Keratinocyte (primary cell): Measurements from ENCODE around the gene OSBPL5. TPM values are rescaled to one million over a fixed set of nuclear protein-coding genes. Genes with fewer than 3 reads are reported as not detected.

Experiments
- DNase-seq: peaks from one replicate; pipeline ENCODE4 v3.0.0-alpha.2; 2011; ENCODE audit warnings: low read depth, missing footprints, low spot score
- FAIRE-seq: peaks from 2 replicates; lab custom pipeline; 2011; peaks lifted over from hg19 to GRCh38; lab: Jason Lieb, UNC
- H2AFZ ChIP-seq: 2 replicates; pipeline ENCODE4 v1.6.0; 2012; ENCODE audit warnings: low read length, control low read depth, inconsistent platforms; ENCODE audit not compliant: control insufficient read depth
- H3K27ac ChIP-seq: 2 replicates; pipeline ENCODE4 v1.5.1; 2011; ENCODE audit warnings: low read length; ENCODE audit not compliant: control insufficient read depth, insufficient read depth
- H3K27me3 ChIP-seq: 3 replicates; pipeline ENCODE4 v1.6.0; 2011; ENCODE audit warnings: low read length; ENCODE audit not compliant: control insufficient read depth, insufficient read depth; ENCODE audit errors: extremely low read depth
- H3K36me3 ChIP-seq, 2 experiments: 2 replicates in 1 of 2; 3 replicates in 1 of 2; pipeline ENCODE4 v1.5.1; 2011; ENCODE audit warnings: low read length in 2 of 2, mild to moderate bottlenecking in 1 of 2; ENCODE audit not compliant: control insufficient read depth in 2 of 2, insufficient read depth in 2 of 2; ENCODE audit errors: extremely low read depth in 1 of 2
- H3K4me1 ChIP-seq: 3 replicates; pipeline ENCODE4 v1.5.1; 2011; ENCODE audit warnings: low read length; ENCODE audit not compliant: control insufficient read depth, insufficient read depth; ENCODE audit errors: extremely low read depth
- H3K4me2 ChIP-seq: 3 replicates; pipeline ENCODE4 v1.6.0; 2011; ENCODE audit warnings: low read depth, low read length; ENCODE audit not compliant: control insufficient read depth, insufficient read depth; ENCODE audit errors: extremely low read depth
- H3K4me3 ChIP-seq, 3 experiments: fragments of 200-600 bp in 1 of 3; sonication (generic) in 1 of 3; 2 replicates in 2 of 3; 3 replicates in 1 of 3; pipeline ENCODE4 v1.5.1; 2011 to 2016; ENCODE audit warnings: low read length in 3 of 3, mild to moderate bottlenecking in 3 of 3, control low read depth in 2 of 3, inconsistent platforms in 1 of 3, low read depth in 1 of 3, mixed read lengths in 1 of 3, mixed run types in 1 of 3, moderate library complexity in 1 of 3; ENCODE audit not compliant: control insufficient read depth in 2 of 3, insufficient read depth in 2 of 3; ENCODE audit errors: extremely low read depth in 1 of 3
- H3K79me2 ChIP-seq: 2 replicates; pipeline ENCODE4 v1.6.0; 2012; ENCODE audit warnings: low read length; ENCODE audit not compliant: control insufficient read depth, insufficient read depth
- H3K9ac ChIP-seq: 3 replicates; pipeline ENCODE4 v1.6.0; 2011; ENCODE audit warnings: low read length; ENCODE audit not compliant: control insufficient read depth, insufficient read depth; ENCODE audit errors: extremely low read depth
- H3K9me1 ChIP-seq: 3 replicates; pipeline ENCODE4 v1.6.0; 2011; ENCODE audit warnings: low read length; ENCODE audit not compliant: control insufficient read depth, insufficient read depth; ENCODE audit errors: extremely low read depth
- H3K9me3 ChIP-seq: 2 replicates; pipeline ENCODE4 v1.5.1; 2012; ENCODE audit warnings: low read depth, low read length; ENCODE audit not compliant: control insufficient read depth
- H4K20me1 ChIP-seq: 3 replicates; pipeline ENCODE4 v1.6.0; 2011; ENCODE audit warnings: low read length; ENCODE audit not compliant: control insufficient read depth, insufficient read depth; ENCODE audit errors: extremely low read depth
- CTCF ChIP-seq, 3 experiments: IDR thresholded peaks in 1 of 3; conservative IDR thresholded peaks in 1 of 3; optimal IDR thresholded peaks in 1 of 3; 2 replicates in 2 of 3; 3 replicates in 1 of 3; pipeline versions ENCODE3 to v1.5.1; 2011; ENCODE audit warnings: low read length in 3 of 3, mild to moderate bottlenecking in 3 of 3, moderate library complexity in 2 of 3, control low read depth in 1 of 3, inconsistent platforms in 1 of 3; ENCODE audit not compliant: insufficient read depth in 2 of 3; ENCODE audit errors: extremely low read depth in 1 of 3
- EZH2 ChIP-seq: IDR thresholded peaks from one replicate; pipeline ENCODE4 v1.6.1; 2012; ENCODE audit warnings: inconsistent platforms, mild to moderate bottlenecking, low read length, moderate library complexity
- dilution Hi-C: fragments of 300-500 bp; cut with MboI; formaldehyde crosslinking; loops from one replicate; pipeline ENCODE4 v1.7.0; 2020; ENCODE audit warnings: low sequenced_read_pairs; ENCODE audit not compliant: extremely low pct_ligation_motif_present
- polyA plus RNA-seq, 5 experiments: library from polyadenylated mRNA; depleted of rRNA in 3 of 5; stranded (reverse) in 3 of 5; stranded (forward) in 1 of 5; unstranded in 1 of 5; fragments of >200 nt; gene quantifications; 1 replicate in 1 of 5; 2 replicates in 3 of 5; 3 replicates in 1 of 5; pipeline versions ENCODE4 v1.2.1 to v1.2.3, GENCODE V29; 2011 to 2012; ENCODE audit warnings: missing spikeins in 2 of 5, low read depth in 1 of 5, low replicate concordance in 1 of 5

OSBPL5 gene
- polyA plus RNA-seq, 1 donor (not counting 4 experiments of a cell fraction or from before 2014, with no cell fraction given), result 3.0 TPM

- H3K4me3 ChIP-seq, result no peak overlapping the region
- H3K79me2 ChIP-seq, result no peaks in the 10 kb centered on the region
- no peak overlapping the region for H2AFZ ChIP-seq
- no peaks in the 10 kb centered on the region for H3K9me3 ChIP-seq
- peaks cover 14% of the 10 kb centered on the region for H3K27me3 ChIP-seq
- TF ChIP-seq CTCF (optimal IDR thresholded peaks at IDR 0.05 in 1 of 3, IDR thresholded peaks at IDR 0.05 in 1 of 3, conservative IDR thresholded peaks at IDR 0.05 in 1 of 3; ENCODE audit: extremely low read depth in 1 of 3, insufficient read depth in 2 of 3, low read length in 3 of 3) (no peak), EZH2 (no peak)
- FAIRE-seq, result no peak
- H4K20me1 ChIP-seq, result no peaks in the 10 kb centered on the region
- no peaks in the 10 kb centered on the region for H3K9me1 ChIP-seq
- no peak overlapping the region for H3K4me2 ChIP-seq
- no peak overlapping the region for H3K27ac ChIP-seq
- no peaks in the 10 kb centered on the region for H3K4me1 ChIP-seq
- dilution Hi-C loops, result no loop called here
- H3K36me3 ChIP-seq, result no peaks in the 10 kb centered on the region
- no peak overlapping the region for H3K9ac ChIP-seq
- no peak for DNase-seq
These were observed 23.5 kb upstream of the OSBPL5 start for GRCh38 chr11:3188496-3189195.

GRCh38 chr11:3186166-3186953 lies 21.2 kb upstream of the OSBPL5 start:
- Histone ChIP-seq H3K9ac (no peak overlapping the region), H3K27me3 (no peaks in the 10 kb centered on the region)

More at GRCh38 chr11:3186166-3186953, 21.2 kb upstream of the OSBPL5 start:
- Histone ChIP-seq H2AFZ (no peak overlapping the region), H3K4me1 (no peaks in the 10 kb centered on the region), H3K27ac (no peak overlapping the region), H3K79me2 (no peaks in the 10 kb centered on the region), H3K4me2 (no peak overlapping the region), H3K9me3 (no peaks in the 10 kb centered on the region), H3K36me3 (no peaks in the 10 kb centered on the region), H3K4me3 (no peak overlapping the region), H3K9me1 (no peaks in the 10 kb centered on the region), H4K20me1 (no peaks in the 10 kb centered on the region)
- dilution Hi-C loops, result no loop called here
- FAIRE-seq (no peak), DNase-seq (no peak)
- no peak for TF ChIP-seq CTCF (optimal IDR thresholded peaks at IDR 0.05 in 1 of 3, IDR thresholded peaks at IDR 0.05 in 1 of 3, conservative IDR thresholded peaks at IDR 0.05 in 1 of 3; ENCODE audit: extremely low read depth in 1 of 3, insufficient read depth in 2 of 3, low read length in 3 of 3)
- no peak for TF ChIP-seq EZH2
